Activated effector memory CD4-positive, alpha-beta T cell treated with anti-CD3 and anti-CD28 coated beads, Interleukin-2, amount 50 U/mL, for 16 hours (primary cell): Measurements from ENCODE around the gene SIAH2.

Source experiments
- DNase-seq: peaks from one replicate; pipeline ENCODE4 v3.0.0-alpha.2; 2020

SIAH2 gene

GRCh38 chr3:150747886-150748683 is 14.9 kb downstream of the SIAH2 start:
- no peak for DNase-seq

DNA sequence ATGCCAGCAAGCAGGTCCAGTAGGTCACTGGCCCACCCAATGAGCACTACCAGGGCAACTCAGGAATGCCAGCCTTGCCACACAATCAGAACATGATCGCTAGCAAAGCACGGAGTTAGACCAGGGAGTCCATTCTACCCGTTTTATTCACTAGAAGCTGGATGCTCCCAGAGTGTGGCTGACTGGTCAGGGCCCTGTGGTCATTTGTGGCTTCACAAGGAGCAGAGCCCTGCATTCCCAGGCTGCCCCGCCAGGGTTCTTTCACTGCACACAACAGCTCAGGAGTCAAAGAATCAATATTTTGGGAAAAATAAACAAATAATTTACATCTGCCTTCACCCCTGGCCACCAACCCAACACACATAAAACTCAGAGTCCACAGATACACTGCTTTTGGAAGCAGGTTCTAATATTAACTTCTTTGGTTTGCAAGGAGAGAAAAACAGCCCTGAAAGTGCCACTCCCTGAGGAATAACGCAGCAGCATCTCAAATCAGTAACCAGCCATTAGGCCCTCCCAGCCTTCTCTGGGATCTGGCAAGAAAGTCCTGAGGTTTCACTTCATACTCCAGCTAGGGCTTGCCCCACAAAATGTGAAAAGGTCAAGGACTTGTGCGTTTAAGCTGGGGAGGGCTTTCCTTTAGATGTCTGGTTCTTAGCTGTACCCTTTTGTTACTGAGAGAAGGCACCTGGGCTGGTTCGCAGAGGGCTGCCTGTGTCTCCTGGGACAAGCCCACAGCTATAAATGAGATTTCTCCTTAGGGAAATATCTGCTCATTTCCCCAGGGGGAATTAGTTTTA is 16.0 kb downstream of the SIAH2 start:
- DNase-seq: no peak

DNA sequence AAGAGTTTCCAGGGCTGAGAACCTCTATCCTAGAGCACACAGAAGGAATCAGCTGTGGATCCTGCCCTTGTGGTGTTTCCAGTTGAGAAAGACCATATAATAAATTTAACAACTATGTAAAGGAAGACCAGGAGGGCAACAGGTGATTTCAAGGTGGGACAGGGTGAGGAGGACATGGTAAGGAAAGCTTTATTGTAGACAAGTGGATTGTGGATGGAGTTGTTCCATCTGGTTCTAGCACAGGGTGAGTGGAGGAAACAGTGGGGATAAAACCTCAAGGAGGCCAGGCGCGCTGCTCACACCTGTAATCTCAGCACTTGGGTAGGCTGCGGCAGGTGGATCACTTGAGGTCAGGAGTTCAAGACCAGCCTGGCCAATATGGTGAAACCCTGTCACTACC is 17.1 kb downstream of the SIAH2 start:
- no peak for DNase-seq

- DNase-seq: no peak
Observed at GRCh38 chr3:150744919-150745211, 18.1 kb downstream of the SIAH2 start.

DNA sequence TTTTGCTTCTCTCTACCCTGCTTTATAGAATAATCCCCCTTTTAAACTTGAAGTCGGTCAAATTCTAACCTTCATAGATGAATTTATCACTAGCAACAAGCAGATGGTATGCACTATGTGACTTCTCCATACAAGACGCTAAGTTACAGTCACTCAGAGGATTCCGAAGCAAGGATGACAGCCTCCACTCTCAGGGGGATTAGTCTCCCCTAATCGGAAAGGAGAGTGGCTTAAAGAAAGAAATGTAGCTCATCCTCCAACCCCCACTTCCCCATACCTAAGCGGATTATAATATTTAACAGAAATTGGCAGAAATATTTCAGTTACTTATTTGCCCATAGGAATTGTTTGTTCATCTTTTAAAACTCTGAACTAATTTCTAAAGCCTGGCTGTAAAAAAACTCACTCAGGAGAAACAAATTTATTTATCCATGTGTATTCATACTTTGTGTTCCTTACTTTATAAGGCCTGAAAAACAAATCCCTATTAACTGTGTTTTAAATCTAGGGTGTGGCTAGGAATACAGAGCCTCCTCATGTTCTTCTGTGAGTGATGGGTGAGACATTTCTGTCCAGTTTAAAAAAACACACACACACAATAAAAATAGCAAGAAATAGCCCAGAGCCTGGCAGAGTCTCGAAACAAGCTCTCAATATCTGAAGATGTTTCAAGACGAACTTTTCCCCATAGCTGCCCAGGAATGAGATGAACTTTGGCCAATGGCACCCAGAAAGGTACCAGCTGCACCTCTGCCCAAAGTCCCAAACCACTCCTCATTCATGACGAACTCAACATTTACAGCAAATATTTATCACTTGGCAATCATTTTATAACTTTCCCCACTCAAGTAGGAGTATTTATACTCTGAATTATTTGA is 18.7 kb downstream of the SIAH2 start:
- no peak for DNase-seq

- DNase-seq: no peak
Observed at GRCh38 chr3:150743508-150743907, 19.5 kb downstream of the SIAH2 start.

- no peak for DNase-seq
Observed at GRCh38 chr3:150742679-150743078, 20.3 kb downstream of the SIAH2 start.

GRCh38 chr3:150742141-150742523 is 20.8 kb downstream of the SIAH2 start:
- DNase-seq: no peak

GRCh38 chr3:150741497-150742140 is 21.4 kb downstream of the SIAH2 start:
- no peak for DNase-seq

DNA sequence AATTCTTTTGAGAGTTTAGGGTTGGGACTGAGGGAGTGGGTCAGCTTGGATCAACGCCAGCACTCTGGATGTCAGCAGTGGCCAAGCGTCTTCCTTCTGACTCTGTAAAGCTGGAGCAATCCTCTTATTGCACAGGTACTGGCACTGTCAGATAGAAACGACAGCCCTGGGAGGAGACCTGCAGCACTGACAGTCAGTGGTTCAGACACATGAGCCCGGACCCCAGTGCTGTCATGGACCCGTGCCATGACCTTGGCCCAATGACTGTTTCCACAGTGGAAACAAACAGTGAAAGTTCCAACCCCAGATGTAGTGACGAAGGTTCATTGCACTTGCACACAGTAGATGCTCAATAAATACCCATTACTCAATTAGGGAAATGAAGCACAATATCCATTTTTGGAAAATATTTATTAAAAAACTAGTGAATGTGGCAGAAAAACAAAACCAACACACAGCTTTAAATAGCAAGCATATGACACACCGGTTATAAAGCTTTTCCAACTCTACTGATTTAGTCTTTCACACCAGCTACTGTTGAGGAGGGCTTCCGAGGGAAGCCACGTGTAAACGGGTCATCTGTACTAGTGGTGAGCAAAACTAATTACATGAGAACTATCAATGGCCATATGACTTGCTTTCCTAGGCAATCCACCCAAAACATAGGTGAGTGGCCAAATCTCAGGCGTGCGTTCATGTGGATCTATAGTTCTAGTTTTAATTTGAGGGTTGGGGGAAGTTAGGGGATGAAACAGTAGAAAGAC is 22.1 kb downstream of the SIAH2 start:
- DNase-seq: no peak

DNA sequence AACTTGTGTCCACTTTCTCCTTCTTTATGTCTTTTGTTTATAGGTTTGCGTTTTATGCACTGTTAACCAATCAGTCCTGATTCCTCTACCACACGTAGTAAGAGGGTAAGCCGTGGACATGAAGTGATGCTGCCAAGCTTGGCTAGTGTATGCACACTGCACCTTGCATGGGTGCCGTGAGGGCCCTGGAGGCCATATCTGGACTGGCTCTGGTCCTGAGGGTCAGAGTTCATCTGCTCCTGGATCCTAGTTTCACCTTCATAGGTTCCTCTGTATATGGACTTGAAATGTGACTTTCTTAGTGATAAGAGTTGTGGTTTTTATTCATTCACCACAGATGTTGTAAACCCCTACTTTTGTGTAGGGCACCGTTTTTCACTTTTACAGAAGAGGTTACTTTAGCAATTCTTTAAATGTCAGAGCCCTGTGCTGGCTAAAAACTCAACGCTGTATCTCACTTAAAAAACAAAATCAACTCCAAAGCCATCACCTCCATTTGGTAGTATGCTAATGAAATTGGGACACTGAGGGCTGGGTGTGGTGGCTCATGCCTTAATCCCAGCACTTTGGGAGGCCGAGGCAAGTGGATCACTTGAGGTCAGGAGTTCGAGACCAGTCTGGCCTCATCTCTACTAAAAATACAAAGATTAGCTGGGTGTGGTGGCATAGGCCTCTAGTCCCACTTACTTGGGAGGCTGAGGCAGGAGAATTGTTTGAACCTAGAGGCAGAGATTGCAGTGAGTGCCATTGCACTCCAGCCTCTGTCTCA is 22.9 kb downstream of the SIAH2 start:
- no peak for DNase-seq

GRCh38 chr3:150739200-150739863 is 23.6 kb downstream of the SIAH2 start:
- DNase-seq: no peak

DNA sequence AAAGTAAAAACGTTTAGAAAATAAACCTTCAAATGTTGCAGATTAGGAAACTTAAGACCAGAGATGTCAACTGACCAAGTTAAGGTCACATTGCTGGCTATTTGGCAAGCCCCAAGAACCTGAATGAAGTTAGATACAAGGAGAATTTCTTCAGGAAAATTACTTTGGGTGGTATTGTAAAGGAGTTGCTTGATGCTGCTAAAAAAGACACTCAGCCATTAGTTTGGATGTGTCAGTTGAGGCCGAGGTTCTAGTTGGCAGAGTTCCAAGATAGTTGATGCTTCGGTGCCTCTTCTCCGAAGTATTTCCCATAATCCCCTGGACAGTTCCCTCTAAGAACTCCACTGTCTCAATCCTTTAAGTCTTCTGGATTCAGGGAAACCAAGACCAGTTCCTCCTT is 24.3 kb downstream of the SIAH2 start:
- no peak for DNase-seq

- DNase-seq: peak; percentile 70
Observed at GRCh38 chr3:150737874-150738679, 24.9 kb downstream of the SIAH2 start.

GRCh38 chr3:150736903-150737832 is 25.8 kb downstream of the SIAH2 start:
- DNase-seq: no peak

- DNase-seq: no peak
Observed at GRCh38 chr3:150736316-150736719, 26.7 kb downstream of the SIAH2 start.

DNA sequence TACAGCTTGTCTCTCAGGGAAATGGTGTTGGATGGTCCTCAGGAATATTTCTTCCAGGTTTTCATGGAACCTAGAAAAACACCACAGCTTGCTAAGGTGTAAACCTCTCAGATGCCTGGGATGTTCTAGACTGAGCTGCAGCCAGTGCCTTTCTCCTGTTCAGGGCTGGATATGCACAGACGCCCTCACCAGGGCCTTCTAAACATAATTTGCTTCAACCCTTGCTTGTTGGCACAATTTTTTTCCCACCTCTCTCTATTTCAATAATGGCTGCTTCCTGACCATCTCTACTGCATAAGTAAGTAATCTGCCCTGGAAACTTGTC is 28.2 kb downstream of the SIAH2 start:
- no peak for DNase-seq

DNA sequence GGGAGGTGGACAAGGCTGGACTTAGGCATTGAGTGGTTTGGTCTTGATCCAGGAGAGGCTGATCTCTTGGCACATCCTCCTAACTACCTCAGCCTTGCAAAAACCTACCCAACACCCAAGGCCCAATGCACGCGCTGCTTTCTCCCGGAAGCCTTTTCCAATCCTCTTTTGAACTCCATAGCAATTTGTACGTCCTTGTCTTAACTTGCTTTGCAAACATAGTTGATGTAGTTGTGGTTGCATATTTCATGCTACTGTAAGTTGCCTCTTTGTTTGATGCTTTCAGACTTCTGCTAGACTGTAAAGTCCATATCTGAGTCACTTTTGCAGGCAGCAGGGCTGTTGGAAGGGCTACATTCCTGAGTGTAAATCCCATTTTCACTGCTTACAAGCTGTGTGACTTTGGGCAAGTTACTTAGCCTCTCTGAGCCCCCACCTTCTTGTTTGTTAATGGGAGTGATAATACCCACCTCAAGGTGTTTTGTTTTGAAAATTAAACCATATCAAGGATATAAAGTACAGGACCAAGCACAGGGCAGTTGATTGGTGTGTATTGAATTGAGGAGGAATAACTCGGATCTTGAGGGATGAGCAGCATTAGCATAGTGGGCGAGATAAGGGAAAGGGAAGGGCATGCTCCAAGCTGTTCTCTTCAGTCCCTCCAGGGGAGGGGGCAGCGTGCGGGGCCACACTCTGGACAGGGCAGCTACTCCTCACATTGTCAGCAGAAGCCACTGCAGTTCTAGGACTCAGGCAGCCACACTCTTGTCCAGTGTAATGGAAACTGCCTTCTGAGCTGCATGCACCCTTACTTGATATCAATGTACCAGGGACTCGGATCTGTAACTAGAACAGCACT is 28.8 kb downstream of the SIAH2 start:
- no peak for DNase-seq
